CD1c-positive myeloid dendritic cell (primary cell): ENCODE measurements around the gene SLC10A2.

Experiments
- DNase-seq: peaks from one replicate; pipeline ENCODE4 v3.0.0-alpha.2; 2016; ENCODE audit errors: extremely low spot score

The SLC10A2 gene

GRCh38 chr13:103046676-103047075, 19.5 kb downstream of the SLC10A2 start:
- no peak for DNase-seq

GRCh38 chr13:103044056-103044455, 22.2 kb downstream of the SLC10A2 start:
- DNase-seq: no peak

- no peak for DNase-seq
Observed at GRCh38 chr13:103040006-103040405, 26.2 kb downstream of the SLC10A2 start.

- DNase-seq: no peak
Observed at GRCh38 chr13:103039183-103039582, 27.0 kb downstream of the SLC10A2 start.

GRCh38 chr13:103036268-103036667, 29.9 kb downstream of the SLC10A2 start:
- no peak for DNase-seq

GRCh38 chr13:103033999-103034398, 32.2 kb downstream of the SLC10A2 start:
- no peak for DNase-seq

- DNase-seq: no peak
Observed at GRCh38 chr13:103031332-103031873, 34.8 kb downstream of the SLC10A2 start.

- DNase-seq: no peak
Observed at GRCh38 chr13:103030776-103031175, 35.4 kb downstream of the SLC10A2 start.

- DNase-seq: no peak
Observed at GRCh38 chr13:103029798-103030197, 36.4 kb downstream of the SLC10A2 start.

GRCh38 chr13:103022336-103022735, 43.9 kb downstream of the SLC10A2 start:
- DNase-seq: no peak

GRCh38 chr13:103018556-103018955, 47.7 kb downstream of the SLC10A2 start:
- DNase-seq: no peak

- no peak for DNase-seq
Observed at GRCh38 chr13:103012646-103013045, 53.6 kb downstream of the SLC10A2 start.

- DNase-seq: no peak
Observed at GRCh38 chr13:103009051-103009840, 57.0 kb downstream of the SLC10A2 start.

GRCh38 chr13:103007427-103007762, 58.8 kb downstream of the SLC10A2 start:
- no peak for DNase-seq

- no peak for DNase-seq
Observed at GRCh38 chr13:103006641-103007426, 59.4 kb downstream of the SLC10A2 start.

- DNase-seq: no peak
Observed at GRCh38 chr13:103004661-103005345, 61.4 kb downstream of the SLC10A2 start.

- DNase-seq: no peak
Observed at GRCh38 chr13:103003631-103004030, 62.6 kb downstream of the SLC10A2 start.

- DNase-seq: no peak
Observed at GRCh38 chr13:103002279-103002678, 63.9 kb downstream of the SLC10A2 start.

GRCh38 chr13:103000157-103000556, 66.1 kb downstream of the SLC10A2 start:
- DNase-seq: no peak

- DNase-seq: no peak
Observed at GRCh38 chr13:102999499-102999898, 66.7 kb downstream of the SLC10A2 start.
